GM19193 (cell line): ENCODE results near the gene PTK7.

Experiments
- POLR2A ChIP-seq: IDR thresholded peaks from 4 replicates; pipeline ENCODE4 v1.6.1; 2011; ENCODE audit not compliant: insufficient read depth, insufficient read length; ENCODE audit errors: extremely low read depth

PTK7 gene

DNA sequence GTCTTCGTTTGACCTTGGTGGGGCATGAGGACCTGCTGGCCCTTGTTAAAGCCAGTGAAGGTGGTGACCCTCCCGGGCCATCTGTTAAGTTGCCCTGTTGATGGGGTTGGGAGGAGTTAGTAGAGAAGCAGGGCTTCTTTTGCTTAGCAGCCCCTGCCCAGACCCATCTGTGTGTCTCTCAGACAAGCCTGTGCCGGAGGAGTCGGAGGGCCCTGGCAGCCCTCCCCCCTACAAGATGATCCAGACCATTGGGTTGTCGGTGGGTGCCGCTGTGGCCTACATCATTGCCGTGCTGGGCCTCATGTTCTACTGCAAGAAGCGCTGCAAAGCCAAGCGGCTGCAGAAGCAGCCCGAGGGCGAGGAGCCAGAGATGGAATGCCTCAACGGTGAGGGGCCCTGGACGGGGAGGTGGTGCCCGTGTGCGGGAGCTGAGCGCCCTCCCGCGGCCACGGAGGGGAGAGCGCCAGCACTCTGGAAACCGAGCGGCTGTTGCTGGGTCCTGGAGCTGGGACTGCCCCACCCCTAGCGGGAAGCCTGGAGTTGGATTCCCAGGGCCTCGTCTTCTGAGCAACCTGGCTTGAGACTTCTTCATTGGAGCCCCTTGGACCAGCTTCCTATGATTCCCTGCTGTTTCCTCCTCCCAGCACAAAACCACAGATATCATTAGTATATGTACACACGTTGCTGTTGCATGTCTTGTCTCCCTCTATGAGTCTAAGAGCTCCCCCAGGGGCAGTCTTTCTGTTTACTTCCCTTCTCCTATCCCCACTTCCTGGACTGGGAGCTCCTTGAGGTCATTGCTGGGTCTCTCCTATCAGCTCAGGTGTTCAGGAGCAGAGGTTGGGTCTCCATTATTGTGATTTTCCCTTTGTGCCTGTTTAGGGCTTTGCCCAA lies 67.4 kb downstream of the PTK7 start:
- TF ChIP-seq POLR2A: no peak

DNA sequence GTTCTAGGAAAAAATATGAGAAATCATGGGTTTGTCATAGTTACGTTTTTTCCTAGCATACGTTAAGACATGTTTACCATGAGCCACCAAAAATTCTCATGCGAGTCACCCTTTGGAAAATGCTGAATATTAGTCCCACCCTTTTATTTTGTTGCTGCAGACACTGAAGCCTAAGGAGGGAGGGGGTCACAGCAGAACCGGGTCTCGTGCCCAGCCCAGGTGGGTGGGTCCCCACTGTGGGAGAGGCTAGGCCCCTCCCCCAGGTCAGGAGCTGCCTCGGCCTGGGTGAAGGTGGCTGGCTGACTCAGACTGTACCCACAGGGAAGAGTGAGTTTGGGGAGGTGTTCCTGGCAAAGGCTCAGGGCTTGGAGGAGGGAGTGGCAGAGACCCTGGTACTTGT lies 68.8 kb downstream of the PTK7 start:
- no peak for TF ChIP-seq POLR2A

DNA sequence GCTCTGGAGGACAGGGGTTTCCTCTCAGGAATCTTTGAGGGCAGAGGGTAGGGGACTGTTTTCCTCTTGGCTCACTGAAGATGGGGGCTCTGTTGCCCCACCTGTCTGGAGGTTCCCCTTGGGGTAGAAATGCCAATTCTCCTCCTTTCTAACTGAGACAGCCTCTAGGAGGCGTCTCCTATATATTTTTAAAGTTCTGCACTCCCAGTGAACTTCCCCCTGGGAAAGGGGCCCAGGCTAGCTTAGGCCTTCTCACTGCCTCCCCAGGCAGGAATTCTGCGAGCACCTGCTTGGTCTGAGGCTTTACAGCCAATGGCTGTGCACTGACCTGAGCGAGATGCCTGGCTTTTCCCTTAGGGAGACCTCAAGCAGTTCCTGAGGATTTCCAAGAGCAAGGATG lies 70.1 kb downstream of the PTK7 start:
- TF ChIP-seq POLR2A: no peak

DNA sequence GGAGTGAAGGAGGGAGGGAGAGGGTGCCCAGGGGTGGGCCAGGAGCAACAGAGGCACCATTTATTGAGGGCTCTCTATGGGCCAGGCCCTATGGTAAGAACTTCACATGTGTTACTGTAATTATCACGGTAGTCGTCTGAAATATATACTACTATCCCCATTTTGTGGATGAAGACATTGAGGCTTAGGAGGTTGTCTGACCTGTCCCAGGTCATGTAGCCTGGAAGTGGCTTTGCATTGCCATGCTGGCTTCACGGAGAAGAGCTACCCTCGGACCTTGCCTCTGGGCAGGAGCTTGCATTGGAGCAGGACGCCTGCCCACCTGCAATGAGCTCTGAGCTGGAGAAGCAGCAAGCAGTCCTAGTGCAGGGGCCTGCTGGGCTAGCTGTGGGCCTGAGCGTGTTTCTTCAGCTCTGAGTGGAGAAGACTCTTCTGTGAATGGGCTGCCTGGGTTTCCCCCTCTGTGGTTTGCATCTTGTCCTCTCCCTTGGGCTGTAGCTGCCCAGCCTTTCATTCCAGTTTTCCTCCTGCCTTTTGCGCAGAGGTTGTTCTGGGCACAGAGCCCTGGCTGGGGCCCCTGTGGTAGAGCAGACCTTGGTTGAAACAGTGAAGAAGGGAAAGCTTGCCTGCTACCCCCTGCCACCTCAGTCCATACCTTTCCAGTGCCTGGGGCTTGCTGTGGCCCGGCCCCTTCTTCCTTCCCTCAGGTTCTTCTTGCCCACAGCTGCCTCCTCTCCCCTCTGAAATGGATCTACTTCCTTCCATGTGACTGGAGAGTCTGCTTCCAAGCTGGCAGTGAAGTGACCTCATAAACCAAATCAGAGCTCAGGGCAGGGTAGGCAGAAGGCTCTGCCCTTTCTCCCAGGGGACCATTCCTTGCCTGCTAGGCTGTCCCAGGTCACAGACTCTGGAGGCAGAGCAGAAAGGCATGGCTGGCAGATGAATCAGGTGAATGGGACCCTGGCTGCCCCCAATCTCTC lies 70.9 kb downstream of the PTK7 start:
- TF ChIP-seq POLR2A: no peak

DNA sequence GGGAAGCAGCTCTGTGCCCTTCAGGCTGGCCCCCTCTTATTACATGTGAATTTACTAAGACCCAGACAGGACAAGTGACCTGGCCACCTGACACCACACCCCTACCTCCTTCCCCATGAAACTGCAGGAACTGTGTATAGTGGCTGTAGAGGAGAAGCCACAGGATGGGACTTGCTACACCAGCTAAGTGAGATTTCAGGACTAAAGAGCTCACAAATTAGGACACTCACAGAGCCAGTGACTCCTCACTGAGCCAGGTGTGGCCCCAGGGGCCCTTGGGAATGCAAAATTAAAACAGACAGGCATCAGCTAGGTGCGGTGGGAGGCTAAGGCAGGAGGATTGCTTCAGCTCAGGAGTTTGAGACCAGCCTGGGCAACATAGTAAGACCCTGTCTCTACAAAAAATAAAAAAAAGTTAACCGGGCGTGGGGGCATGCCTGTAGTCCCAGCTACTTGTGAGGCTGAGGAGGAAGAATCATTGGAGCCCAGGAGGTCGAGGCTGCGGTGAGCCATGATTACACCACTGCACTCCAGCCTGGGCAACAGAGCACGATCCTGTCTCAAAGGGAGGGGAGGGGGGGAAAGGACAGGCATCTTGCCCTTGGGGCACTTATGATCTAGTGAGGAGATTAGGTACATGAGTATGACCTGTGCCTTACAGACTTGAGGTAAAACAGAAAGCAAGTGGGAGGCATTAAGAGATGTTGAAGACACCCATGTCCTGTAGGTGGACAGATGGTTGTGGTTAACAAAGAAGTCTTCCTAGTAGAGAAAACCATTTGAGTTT lies 71.8 kb downstream of the PTK7 start:
- TF ChIP-seq POLR2A: no peak

DNA sequence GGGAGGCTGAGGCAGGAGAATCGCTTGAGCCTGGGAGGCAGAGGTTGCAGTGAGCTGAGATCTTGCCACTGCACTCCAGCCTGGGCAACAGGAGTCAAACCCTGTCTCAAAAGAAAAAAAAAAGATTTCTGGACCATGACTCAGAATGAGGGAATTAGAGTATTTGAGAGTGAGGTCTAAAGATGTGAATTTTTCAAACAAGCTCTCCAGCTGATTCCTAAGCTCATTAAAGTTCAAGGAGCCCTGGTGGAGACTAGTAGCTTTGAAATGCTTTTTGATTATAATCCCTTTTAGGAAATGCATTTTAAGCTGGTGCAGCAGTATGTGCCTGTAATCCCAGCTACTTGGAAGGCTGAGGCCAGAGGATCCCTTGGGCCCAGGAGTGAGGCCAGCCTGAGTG lies 73.2 kb downstream of the PTK7 start:
- no peak for TF ChIP-seq POLR2A

DNA sequence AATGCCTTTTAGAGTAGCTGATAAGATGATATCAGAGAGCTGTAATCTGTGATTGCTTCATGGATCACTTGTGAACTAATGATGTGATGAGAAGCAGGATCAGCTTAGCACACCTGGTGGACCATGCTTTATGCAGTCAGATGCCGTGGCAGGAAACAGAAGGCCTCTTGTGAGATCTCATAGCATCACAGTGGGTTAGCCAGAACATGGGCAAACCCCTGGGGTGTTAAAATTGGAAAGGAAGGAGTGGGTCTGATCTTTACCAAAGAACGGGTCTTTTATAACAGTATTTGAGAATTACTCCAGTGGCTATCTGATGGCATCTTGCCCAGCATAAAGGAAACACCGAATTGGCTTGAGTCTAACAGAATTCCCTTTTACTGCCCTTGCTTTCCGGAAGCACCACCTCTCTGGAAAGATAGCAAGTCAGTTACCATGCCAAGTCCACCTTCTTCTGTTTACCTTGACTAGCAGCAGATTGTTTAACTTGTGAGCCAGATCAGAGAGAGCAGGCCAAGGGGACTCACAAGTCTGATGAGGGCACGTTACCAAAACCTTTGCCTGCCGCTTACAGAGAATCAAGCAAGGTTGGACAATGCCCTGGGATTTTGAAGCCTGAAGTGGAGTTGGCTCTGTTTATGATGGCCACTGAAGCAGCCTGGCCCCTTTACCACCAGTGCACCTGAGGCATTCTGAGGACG lies 74.1 kb downstream of the PTK7 start:
- TF ChIP-seq POLR2A: no peak

DNA sequence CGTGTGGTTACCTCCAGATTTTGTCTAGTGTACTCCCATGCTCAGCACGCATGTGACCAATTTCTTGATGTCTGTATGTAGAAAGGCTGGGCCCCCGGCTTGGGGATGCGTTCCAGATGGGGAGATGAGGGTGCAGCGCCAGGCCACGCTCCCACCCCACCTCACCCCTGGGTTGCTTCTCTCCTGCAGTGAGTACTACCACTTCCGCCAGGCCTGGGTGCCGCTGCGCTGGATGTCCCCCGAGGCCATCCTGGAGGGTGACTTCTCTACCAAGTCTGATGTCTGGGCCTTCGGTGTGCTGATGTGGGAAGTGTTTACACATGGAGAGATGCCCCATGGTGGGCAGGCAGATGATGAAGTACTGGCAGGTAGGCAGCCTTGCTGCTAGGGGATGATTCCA lies 83.5 kb downstream of the PTK7 start:
- TF ChIP-seq POLR2A: no peak

DNA sequence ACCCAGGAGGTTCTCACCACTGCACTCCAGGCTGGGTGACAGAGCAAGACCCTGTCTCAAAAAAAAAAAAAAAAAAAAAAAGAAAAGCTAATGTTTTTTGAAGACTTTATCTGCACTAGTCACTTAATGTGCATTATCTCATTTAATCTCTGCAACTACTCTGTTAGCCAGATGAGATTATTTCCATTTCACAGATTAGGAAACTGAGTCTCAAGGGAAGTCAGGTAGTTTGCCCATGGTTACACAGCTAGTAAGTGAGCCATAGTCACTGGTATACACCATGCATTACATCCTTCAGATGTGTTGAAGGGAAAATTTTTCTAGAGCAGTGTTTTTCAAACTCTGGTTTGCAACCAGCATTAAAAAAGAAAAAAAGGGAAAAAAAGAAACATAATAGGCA lies 87.8 kb downstream of the PTK7 start:
- no peak for TF ChIP-seq POLR2A

DNA sequence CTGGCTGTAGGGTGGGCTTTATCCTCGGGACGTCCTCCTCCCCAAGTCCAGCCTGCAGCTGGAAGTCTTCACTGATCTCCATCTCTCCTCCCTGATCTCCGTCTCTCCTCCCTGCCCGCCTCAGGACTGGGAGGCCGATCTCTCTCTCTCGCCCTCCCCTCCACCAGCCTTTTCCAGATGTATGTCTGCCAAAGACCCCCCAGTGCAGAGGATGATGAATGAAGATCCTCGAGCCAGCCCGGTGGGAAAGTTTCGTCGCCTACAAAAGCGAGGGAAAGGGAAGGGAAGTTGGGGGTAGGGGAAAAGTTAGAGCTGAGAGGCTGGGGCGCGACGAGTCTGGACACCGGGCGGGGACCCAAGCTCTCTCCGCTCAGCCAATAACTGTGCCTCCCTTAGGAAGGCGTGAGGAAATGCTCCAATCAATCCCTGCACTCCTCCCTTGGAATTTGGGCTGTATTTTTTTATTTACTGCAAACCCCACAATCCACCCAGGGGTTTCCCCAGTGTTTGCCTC lies 94.4 kb downstream of the PTK7 start:
- no peak for TF ChIP-seq POLR2A

DNA sequence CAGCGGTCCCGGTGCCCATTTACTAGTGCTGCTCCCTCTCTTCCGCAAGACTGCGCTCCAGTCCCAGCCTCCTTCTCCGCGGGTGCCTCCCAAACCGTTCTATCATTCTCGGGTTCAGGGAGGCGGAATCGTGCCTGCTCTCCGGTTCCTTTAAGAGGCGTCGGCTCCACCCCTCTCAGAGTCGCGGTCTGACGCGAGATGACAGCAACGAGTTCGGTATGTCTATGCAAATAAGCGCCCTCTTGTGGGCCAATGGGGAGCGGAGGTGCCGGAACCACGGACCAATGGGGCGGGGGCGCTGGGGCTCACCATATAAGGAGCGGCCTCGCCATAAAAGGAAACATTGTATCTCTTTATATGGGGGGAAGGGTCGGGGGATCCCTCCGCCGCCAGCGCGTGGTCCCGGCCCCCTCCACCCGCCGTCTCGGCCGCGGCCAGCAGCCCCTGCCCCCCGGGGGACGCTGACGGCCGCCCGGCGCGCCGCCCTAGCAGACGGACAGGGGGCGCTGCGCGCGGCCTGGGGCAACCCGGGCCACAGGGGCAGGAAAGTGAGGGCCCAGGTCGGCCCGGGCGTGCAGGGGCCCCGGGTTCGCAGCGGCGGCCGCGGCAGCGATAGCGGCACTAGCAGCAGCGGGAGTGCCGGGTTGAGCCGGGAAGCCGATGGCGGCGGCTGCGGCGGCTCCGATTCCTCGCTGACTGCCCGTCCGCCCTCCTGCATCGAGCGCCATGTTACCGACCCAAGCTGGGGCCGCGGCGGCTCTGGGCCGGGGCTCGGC lies 95.0 kb downstream of the PTK7 start, which contains the start of gene SRF:
Gene SRF, plus strand, starts transcription at position 339 of the 776 bp plus-strand sequence. Its CDS starts 388 bp downstream, at position 727.
- TF ChIP-seq POLR2A: peak; percentile 77

DNA sequence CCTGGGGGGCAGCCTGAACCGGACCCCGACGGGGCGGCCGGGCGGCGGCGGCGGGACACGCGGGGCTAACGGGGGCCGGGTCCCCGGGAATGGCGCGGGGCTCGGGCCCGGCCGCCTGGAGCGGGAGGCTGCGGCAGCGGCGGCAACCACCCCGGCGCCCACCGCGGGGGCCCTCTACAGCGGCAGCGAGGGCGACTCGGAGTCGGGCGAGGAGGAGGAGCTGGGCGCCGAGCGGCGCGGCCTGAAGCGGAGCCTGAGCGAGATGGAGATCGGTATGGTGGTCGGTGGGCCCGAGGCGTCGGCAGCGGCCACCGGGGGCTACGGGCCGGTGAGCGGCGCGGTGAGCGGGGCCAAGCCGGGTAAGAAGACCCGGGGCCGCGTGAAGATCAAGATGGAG lies 95.6 kb downstream of the PTK7 start:
- TF ChIP-seq POLR2A: no peak
